Measurements from ENCODE around the gene TESPA1.

- TF ChIP-seq POLR2A (IDR thresholded peaks at IDR 0.05; ENCODE audit: low read depth, low read length) (no peak), POLR2AphosphoS5 (IDR thresholded peaks at IDR 0.05; ENCODE audit: low read depth, low read length) (no peak)
Observed at GRCh38 chr12:54935235-54935951, 49.2 kb downstream of the TESPA1 start.
